Gastroesophageal sphincter (tissue), 4 donors: ENCODE data around the gene B3GNT2. TPM values are rescaled to one million over a fixed set of nuclear protein-coding genes. Genes with fewer than 3 reads are reported as not detected.

Experiments used
- ATAC-seq: fragments of 150-250 bp; one replicate; pipeline ENCODE4 v1.9.1; 2016; ENCODE audit warnings: mild to moderate bottlenecking, moderate library complexity
- H3K27ac ChIP-seq, 4 donors: fragments of 200-600 bp; sonication (generic) in 3 of 4; 1 replicate in 3 of 4; 2 replicates in 1 of 4; pipeline ENCODE4 v1.5.1; 2016 to 2019
- H3K27me3 ChIP-seq: fragments of 200-600 bp; sonication (generic); one replicate; pipeline ENCODE4 v1.5.1; 2019
- H3K36me3 ChIP-seq, 2 donors: fragments of 200-600 bp; sonication (generic); one replicate each; pipeline ENCODE4 v1.5.1; 2019; ENCODE audit warnings: control low read depth in 1 of 2
- H3K4me1 ChIP-seq, 3 donors: fragments of 200-600 bp; sonication (generic); 1 replicate in 2 of 3; 2 replicates in 1 of 3; pipeline ENCODE4 v1.5.1; 2016 to 2019; ENCODE audit warnings: control low read depth in 2 of 3
- H3K4me3 ChIP-seq, 2 donors: fragments of 200-600 bp; sonication (generic); one replicate each; pipeline ENCODE4 v1.5.1; 2019; ENCODE audit warnings: mild to moderate bottlenecking in 1 of 2, moderate library complexity in 1 of 2
- H3K9me3 ChIP-seq, 3 donors: fragments of 200-600 bp; sonication (generic); one replicate each; pipeline ENCODE4 v1.5.1; 2017 to 2019; ENCODE audit warnings: control low read depth in 2 of 3
- EP300 ChIP-seq: sonication (generic); formaldehyde crosslinking; IDR thresholded peaks from one replicate; pipeline ENCODE4 v1.6.1; 2017; ENCODE audit warnings: antibody characterized with exemption, mild to moderate bottlenecking
- POLR2A ChIP-seq, 2 donors: fragments of 450-650 bp; IDR thresholded peaks; one replicate each; pipeline ENCODE4 v1.6.1; 2017; ENCODE audit warnings: antibody characterized with exemption in 2 of 2, mild to moderate bottlenecking in 2 of 2, moderate library complexity in 1 of 2
- POLR2AphosphoS5 ChIP-seq: sonication (generic); formaldehyde crosslinking; IDR thresholded peaks from one replicate; pipeline ENCODE4 v1.6.1; 2017; ENCODE audit warnings: antibody characterized with exemption
- WGBS, 2 donors: methylation state at CpG; one replicate each; pipeline ENCODE4 v1.1.5; 2018; ENCODE audit warnings: low coverage in 1 of 2; 5-methylcytosine and 5-hydroxymethylcytosine counted together
- total RNA-seq, 4 donors: library from RNA; depleted of rRNA; stranded (reverse); fragments of >200 nt; gene quantifications; one replicate each; pipeline ENCODE4 v1.1.0, GENCODE V29; 2016
- TF ChIP-seq, protein P1 (sequence below), 4 experiments: fragments of 200-600 bp in 2 of 4; fragments of 450-650 bp in 2 of 4; sonication (generic) in 1 of 4; IDR thresholded peaks; one replicate each; pipeline ENCODE4 v1.5.1; 2017 to 2019; ENCODE audit warnings: antibody characterized with exemption in 4 of 4, mild to moderate bottlenecking in 2 of 4, moderate library complexity in 2 of 4

Gene B3GNT2
- total RNA-seq, 4 donors from 2014 or later: 10.5 to 24.7 (median 14.1) TPM

DNA sequence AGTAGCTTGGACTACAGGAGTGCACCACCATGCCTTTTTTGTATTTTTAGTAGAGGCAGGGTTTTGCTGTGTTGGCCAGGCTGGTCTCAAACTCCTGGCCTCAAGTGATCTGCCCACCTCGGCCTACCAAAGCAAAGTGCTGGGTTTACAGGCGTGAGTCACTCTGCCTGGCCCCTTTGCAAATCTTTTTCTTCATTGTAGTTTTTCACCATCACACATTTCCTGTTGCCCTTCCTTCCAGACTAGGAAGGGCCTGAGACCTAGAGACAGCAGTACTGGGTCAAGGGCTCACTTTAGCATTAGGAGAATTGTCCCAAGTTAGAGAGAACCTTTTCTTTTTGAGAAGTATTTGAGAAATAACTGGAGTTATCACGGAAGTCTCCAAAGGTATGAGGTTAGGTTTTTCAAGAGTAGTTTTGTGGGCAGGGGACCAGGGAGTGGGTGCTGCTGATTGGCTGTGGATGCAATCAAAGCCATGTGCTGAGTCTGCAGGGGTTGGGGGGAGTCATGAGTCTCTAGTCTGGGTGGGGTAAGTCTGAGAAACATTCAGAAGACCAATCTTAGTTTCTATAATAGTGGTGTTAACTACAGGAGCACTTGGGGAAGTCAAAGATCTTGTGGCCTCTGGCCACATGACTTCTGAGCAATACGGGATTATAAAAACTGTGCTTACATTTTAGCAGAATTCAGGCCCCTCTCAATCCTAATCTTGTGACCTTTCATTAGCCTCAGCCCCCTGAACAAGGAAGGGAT lies 23.7 kb downstream of the B3GNT2 start:
- no peak for TF ChIP-seq EP300
- TF ChIP-seq POLR2A (IDR thresholded peaks at IDR 0.05): no peak
- WGBS, 2 donors: 68 to 81% methylated on average over 3 to 4 of the region's 4 CpGs
- ATAC-seq: no peak

DNA sequence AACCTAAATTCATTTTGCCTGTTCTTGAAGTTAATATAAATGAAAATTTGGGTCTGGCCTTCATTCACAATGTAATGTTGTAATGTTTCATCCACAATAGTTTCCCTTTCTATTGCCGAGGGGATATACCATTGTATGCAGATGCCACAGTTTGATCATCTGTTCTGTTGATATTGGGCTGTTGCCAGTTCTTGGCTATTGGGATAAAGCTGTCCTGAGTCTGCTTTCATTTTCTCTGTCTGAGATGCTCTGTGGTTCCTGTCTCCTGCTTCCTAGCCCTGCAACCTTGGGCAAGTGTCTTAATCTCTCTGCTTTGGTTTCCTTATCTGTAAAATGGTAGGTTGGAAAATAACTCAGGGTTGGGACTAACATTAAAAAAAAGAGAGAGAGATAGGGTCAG lies 25.2 kb downstream of the B3GNT2 start:
- no peak for ATAC-seq
- TF ChIP-seq EP300 (no peak), POLR2A (IDR thresholded peaks at IDR 0.05) (no peak), POLR2AphosphoS5 (no peak)
- TF ChIP-seq, protein P1, sequence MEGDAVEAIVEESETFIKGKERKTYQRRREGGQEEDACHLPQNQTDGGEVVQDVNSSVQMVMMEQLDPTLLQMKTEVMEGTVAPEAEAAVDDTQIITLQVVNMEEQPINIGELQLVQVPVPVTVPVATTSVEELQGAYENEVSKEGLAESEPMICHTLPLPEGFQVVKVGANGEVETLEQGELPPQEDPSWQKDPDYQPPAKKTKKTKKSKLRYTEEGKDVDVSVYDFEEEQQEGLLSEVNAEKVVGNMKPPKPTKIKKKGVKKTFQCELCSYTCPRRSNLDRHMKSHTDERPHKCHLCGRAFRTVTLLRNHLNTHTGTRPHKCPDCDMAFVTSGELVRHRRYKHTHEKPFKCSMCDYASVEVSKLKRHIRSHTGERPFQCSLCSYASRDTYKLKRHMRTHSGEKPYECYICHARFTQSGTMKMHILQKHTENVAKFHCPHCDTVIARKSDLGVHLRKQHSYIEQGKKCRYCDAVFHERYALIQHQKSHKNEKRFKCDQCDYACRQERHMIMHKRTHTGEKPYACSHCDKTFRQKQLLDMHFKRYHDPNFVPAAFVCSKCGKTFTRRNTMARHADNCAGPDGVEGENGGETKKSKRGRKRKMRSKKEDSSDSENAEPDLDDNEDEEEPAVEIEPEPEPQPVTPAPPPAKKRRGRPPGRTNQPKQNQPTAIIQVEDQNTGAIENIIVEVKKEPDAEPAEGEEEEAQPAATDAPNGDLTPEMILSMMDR (IDR thresholded peaks at IDR 0.05): no peak
- Histone ChIP-seq H3K36me3 (peaks cover 0 to 25% of the 10 kb centered on the region in 2 donors), H3K27me3 (no peaks in the 10 kb centered on the region), H3K9me3 (no peaks in the 10 kb centered on the region), H3K4me1 (peaks cover 0 to 56% (median 12%) of the 10 kb centered on the region in 3 donors), H3K27ac (no peak overlapping the region), H3K4me3 (no peak overlapping the region)
- 31% methylated on average over 1 of the region's 1 CpG; no CpG with 5 or more reads in 1 of the 2 donors for WGBS, 2 donors

More for the DNA sequence above, 23.7 kb downstream of the B3GNT2 start:
- Histone ChIP-seq H3K27ac (peak overlapping the region in 1 of 4 donors; percentile 22), H3K9me3 (no peaks in the 10 kb centered on the region), H3K4me3 (no peak overlapping the region), H3K27me3 (no peaks in the 10 kb centered on the region), H3K4me1 (peaks cover 0 to 71% (median 24%) of the 10 kb centered on the region in 3 donors), H3K36me3 (peaks cover 0 to 14% of the 10 kb centered on the region in 2 donors)

DNA sequence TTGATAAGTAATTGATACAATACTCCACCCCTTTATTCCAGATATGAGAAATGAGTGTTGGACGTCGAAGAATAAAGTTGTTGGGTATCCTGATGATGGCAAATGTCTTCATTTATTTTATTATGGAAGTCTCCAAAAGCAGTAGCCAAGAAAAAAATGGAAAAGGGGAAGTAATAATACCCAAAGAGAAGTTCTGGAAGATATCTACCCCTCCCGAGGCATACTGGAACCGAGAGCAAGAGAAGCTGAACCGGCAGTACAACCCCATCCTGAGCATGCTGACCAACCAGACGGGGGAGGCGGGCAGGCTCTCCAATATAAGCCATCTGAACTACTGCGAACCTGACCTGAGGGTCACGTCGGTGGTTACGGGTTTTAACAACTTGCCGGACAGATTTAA lies 26.3 kb downstream of the B3GNT2 start:
- Histone ChIP-seq H3K4me1 (peaks cover 0 to 46% (median 11%) of the 10 kb centered on the region in 3 donors), H3K27me3 (no peaks in the 10 kb centered on the region), H3K27ac (no peak overlapping the region), H3K36me3 (peaks cover 0 to 26% of the 10 kb centered on the region in 2 donors), H3K9me3 (no peaks in the 10 kb centered on the region), H3K4me3 (no peak overlapping the region)
- TF ChIP-seq POLR2AphosphoS5 (no peak), POLR2A (IDR thresholded peaks at IDR 0.05) (no peak), EP300 (no peak)
- TF ChIP-seq, protein P1 (IDR thresholded peaks at IDR 0.05): no peak
- 92 to 98% methylated on average over 7 to 12 of the region's 12 CpGs for WGBS, 2 donors
- no peak for ATAC-seq

GRCh38 chr2:62222674-62223073 lies 26.8 kb downstream of the B3GNT2 start:
- no peak overlapping the region for H3K4me3 ChIP-seq
- H3K27ac ChIP-seq: no peak overlapping the region
- ATAC-seq: no peak
- TF ChIP-seq POLR2A (IDR thresholded peaks at IDR 0.05): no peak
- TF ChIP-seq, protein P1 (IDR thresholded peaks at IDR 0.05): no peak
- no peak for TF ChIP-seq POLR2AphosphoS5
- TF ChIP-seq EP300: no peak
- H3K4me1 ChIP-seq: peaks cover 0 to 40% (median 6%) of the 10 kb centered on the region in 3 donors
- peaks cover 0 to 31% of the 10 kb centered on the region in 2 donors for H3K36me3 ChIP-seq
- H3K9me3 ChIP-seq: no peaks in the 10 kb centered on the region
- H3K27me3 ChIP-seq: no peaks in the 10 kb centered on the region
- WGBS, 2 donors: 77 to 97% methylated on average over 4 to 7 of the region's 8 CpGs

DNA sequence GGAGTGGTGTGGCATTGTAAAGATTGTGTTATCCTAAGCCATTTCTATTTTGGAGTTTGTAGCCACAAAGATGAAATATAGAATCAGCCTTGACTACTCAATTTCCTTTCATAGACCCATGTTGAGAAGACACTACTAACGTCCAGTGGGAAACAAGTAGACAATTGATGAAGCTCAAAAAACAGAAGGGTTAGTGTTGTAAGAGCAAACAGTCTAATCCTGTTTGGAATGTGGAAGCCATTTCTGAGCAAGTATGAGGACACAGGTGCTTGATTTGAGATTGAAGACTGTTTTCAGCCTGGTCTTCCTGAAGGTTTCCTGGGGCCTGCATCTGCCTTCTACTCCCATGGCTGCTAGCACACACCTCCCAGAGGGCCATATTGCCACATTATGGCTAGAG lies 29.1 kb downstream of the B3GNT2 start:
- peaks cover 0 to 17% (median 6%) of the 10 kb centered on the region in 3 donors for H3K4me1 ChIP-seq
- WGBS, 2 donors: 50 to 64% methylated on average over 1 of the region's 1 CpG

More for the DNA sequence above, 29.1 kb downstream of the B3GNT2 start:
- Histone ChIP-seq H3K36me3 (peaks cover 0 to 33% of the 10 kb centered on the region in 2 donors), H3K9me3 (no peaks in the 10 kb centered on the region), H3K27me3 (no peaks in the 10 kb centered on the region), H3K27ac (no peak overlapping the region), H3K4me3 (no peak overlapping the region)
- no peak for ATAC-seq
- TF ChIP-seq POLR2AphosphoS5 (no peak), POLR2A (IDR thresholded peaks at IDR 0.05) (no peak), EP300 (no peak)
- TF ChIP-seq, protein P1 (IDR thresholded peaks at IDR 0.05): no peak
